Measurements from ENCODE around the gene DEGS2.
"Not testable (repeated sequence)": the region's sequence is repeated elsewhere in the genome, so short reads cannot be mapped to it uniquely, and the experiment has no call there.

Gene DEGS2

DNA sequence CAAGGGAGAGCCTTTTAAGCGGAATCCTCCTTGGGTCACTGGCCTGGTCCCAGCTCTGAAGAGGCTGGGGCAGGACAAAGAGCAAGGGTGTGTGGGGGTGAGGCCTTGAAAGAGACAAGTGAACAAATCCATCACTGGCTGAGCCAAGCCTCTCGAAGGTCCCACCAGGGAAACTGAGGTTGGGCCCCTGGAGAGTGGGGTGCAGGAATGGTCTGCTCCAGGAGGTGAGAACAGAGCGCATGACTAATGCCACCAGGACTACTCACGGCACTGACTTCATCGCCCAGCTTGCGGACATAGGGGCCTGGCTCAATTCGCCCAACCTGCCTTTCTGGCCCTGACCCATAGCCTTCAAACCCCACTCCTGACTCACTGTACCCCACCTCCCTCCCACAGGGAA, 19.2 kb upstream of the DEGS2 start:
- no peak for DNase-seq (ENCODE audit: low spot score)

GRCh38 chr14:100176811-100177327, 17.4 kb upstream of the DEGS2 start:
- DNase-seq (ENCODE audit: low spot score): no peak

DNA sequence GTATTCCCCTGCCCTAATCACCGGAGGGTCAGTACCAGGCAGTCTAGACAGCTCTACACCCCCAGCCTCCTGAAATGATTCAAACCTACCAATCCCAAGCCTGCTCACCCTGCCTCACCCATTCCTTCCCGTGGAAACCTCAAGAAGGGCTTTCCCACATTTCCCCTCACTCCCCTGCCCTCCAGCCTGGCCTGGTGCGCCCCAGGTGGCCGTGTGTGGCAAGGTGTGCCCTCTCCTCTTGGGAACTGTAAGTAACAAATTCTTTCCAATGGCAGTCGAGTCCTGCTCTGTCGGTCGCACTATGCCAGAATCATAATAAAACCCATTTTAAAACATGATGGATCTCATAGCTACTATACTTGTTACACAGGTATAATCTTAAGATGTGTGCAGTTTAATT, 13.9 kb upstream of the DEGS2 start:
- DNase-seq (ENCODE audit: low spot score): no peak

- DNase-seq (ENCODE audit: low spot score): no peak
Measured at GRCh38 chr14:100172811-100173210, 13.4 kb upstream of the DEGS2 start.

DNA sequence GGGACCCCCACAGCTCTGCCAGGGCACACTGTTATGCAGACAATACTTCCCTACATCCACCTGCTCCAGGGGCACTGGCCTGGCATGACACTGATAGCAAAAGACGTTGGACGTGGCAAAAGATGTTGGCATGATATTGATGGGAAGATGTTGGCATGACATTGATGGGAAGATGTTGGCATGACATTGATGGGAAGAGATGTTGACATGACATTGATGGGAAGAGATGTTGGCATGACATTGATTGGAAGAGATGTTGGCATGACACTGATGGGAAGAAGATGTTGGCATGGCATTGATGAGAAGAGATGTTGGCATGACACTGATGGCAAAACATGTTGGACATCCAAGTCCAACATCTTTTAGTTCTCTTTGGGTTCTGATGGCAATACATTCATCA, 11.4 kb upstream of the DEGS2 start:
- DNase-seq (ENCODE audit: low spot score): no peak

DNA sequence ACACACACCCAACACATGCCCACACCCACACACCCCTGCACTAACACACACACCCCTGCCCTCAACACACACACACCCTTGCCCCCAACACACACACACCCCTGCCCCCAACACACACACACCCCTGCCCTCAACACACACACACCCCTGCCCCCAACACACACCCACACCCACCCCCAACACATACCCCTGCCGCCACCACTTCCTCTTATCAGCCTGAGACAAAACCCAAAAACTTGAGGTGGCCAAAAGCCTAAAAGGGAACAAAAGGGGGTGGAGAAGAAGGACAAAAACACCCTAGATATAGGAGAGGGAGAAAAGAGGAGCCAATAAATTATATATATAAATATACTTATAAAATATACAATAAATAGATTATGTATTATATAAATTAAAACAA, 9.1 kb upstream of the DEGS2 start:
- no peak for DNase-seq (ENCODE audit: low spot score)

- no peak for DNase-seq (ENCODE audit: low spot score)
Measured at GRCh38 chr14:100165831-100166440, 6.5 kb upstream of the DEGS2 start.

DNA sequence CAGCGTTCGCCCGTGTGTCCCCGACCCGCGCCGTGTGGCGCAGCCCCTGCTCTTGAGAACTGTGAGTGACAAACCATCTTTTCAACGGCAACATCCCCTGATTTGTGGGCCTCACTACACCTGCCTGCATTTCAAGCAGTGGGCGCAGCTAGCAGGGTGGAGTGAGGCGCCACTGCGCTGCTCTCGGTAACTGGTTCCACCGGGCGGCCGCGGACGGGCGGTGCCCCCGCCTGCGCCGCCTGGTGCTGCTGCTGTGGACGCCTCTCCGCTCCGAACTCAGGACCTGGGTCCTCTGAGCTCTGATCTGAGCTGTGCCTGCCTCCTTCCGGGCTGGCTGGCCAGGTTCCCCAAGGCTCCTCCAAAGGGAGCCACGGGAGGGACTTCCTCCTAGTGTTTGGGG, 5.9 kb upstream of the DEGS2 start:
- no peak for DNase-seq (ENCODE audit: low spot score)

DNA sequence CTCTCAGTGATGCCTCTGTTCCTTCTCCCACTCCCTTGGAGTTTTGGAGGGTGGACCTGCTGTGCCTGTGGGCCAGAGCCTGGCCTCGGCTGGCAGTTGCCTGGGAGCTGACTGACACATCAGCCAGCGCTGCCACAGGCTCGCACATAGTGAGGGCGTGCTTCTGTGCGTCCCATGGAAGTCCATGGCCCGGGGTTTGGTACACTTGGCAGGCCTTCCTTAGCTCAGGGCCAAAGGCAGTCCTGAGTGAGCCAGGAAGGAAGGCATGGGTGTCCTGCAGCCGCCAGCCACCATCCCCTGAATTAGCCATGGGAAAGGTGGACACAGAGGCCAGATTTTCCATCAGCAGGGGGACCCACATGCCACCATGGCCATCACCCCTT, 1.1 kb upstream of the DEGS2 start:
- DNase-seq (ENCODE audit: low spot score): no peak

DNA sequence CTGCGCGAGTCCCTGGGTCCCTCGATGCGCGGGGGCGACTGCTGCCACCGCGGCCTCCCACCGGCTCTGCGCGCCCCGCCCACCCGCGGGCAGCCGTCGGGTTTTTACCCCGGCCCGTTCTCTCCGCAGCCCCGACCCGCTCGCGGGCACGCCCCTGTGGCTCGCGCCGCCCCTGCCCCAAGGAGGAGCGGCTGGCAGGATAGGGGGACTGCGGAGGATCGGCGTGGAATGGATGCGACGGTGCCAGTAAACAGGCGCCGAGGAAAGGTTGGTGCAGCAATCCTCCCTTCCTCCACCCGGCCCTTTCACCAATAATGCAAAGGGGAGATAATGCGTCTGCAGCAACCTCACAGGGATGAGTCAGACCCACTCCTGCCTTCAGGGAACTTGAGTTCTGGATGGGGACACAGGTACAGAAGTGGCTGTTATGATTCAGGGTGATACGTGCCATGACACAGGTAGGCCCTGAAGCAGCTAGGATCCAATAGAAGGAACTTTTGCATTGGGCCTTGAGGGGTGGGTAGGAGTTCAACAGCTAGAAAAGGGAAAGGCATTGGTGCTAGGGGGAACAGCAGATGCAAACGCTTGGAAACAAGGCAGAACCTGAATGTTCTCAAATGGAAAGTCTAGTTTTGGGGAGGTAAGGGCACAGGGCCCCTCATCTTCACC, 554 bp upstream of the DEGS2 start:
- DNase-seq (ENCODE audit: low spot score): no peak

DNA sequence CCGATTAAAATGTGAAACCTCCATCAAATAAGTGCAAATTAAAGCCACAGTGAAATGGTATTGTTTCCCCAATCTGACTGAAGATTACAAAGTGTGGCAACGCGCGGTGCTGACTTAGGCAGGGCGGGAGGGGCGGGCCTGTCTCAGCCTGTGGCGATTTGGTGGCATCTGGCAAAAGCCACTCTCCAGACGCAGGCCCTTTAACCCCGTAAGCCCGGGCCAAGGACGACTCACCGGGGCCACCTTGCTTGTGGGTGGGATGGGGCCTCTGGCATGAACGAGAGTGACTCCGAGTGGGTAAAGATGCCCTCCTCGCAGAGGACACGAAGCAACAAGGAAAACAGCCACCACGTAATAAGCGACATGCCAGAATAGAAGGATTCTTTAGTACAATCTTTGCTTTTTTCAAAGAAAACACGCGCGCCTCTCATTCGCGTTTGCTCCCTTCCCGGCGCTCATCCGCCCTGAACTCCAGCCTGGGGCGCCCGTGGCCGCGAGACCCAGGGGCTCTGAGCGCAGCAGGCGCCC, 815 bp downstream of the DEGS2 start:
- no peak for DNase-seq (ENCODE audit: low spot score)

DNA sequence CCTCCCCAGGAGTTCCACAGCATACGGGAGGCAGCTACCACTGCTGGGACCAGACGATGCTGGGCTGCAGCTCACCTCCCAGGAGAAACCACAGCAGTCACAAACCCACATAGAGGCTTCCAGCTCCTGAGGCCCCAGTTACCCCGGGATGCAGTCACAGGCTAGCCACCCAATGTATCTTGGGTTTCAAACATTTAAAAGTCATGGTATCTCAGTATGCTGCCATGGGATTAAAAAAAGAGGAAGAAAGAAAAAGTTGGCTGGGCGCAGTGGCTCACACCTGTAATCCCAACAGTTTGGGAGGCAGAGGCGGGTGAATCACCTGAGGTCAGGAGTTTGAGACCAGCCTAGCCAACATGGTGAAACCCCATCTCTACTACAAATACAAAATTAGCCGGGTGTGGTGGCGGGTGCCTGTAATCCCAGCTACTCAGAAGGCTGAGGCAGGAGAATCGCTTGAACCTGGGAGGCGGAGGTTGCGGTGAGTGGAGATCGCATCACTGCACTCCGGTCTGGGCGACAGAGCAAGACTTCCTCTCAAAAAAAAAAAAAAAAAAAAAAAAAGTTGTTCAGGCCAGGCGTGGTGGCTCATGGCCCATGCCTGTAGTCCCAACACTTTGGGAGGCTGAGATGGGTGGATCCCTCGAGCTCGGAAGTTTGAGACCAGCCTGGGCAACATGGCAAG, 1.8 kb downstream of the DEGS2 start:
- not testable (repeated sequence) for DNase-seq (ENCODE audit: low spot score)

- DNase-seq (ENCODE audit: low spot score): no peak
Measured at GRCh38 chr14:100156776-100157175, 2.7 kb downstream of the DEGS2 start.

DNA sequence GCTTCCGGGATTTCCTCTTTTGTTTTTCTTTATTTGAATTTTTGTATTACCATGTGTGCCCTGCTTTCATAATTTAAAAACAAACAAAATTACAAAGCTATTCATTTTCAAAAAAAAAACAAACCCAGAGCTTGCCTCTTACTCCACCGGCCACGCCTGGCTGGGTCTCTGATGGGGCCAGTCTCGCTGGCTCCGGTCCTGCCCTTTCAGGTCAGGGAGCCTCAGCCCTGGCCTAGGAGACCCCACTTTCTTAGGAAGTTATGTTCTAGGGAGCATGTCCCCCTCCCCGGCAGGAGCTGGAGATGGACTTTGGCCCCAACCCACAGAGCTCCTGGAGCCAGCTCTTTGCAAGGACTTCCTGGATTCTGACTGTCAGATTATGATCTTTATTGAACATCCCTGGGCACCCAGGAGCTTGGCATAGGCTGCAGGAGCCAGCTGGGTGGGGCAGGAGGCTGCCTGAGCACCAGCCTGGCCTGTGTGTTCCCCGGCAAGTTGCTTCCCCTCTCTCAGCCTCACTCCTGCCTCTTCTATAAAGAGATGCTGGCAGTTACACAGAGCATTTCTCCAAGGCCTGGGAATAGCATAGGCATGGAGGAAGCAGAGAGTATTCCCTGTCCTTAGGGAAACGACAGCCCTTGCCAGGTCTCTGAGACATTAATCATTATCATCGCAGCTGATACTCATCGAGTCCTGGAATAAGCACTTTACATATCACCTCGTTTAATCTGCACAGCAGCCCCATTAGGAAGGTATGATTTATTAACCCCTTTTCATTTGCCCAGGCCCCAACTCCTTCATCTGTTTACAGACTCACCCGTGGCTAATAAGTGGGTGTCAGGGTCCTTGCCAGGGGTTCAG, 3.5 kb downstream of the DEGS2 start:
- no peak for DNase-seq (ENCODE audit: low spot score)

- DNase-seq (ENCODE audit: low spot score): peak; percentile 24
Measured at GRCh38 chr14:100155049-100155621, 4.3 kb downstream of the DEGS2 start.

- DNase-seq (ENCODE audit: low spot score): no peak
Measured at GRCh38 chr14:100153560-100153959, 5.9 kb downstream of the DEGS2 start.

- no peak for DNase-seq (ENCODE audit: low spot score)
Measured at GRCh38 chr14:100152091-100152490, 7.4 kb downstream of the DEGS2 start.

GRCh38 chr14:100150932-100151587, 8.4 kb downstream of the DEGS2 start:
- DNase-seq (ENCODE audit: low spot score): no peak

DNA sequence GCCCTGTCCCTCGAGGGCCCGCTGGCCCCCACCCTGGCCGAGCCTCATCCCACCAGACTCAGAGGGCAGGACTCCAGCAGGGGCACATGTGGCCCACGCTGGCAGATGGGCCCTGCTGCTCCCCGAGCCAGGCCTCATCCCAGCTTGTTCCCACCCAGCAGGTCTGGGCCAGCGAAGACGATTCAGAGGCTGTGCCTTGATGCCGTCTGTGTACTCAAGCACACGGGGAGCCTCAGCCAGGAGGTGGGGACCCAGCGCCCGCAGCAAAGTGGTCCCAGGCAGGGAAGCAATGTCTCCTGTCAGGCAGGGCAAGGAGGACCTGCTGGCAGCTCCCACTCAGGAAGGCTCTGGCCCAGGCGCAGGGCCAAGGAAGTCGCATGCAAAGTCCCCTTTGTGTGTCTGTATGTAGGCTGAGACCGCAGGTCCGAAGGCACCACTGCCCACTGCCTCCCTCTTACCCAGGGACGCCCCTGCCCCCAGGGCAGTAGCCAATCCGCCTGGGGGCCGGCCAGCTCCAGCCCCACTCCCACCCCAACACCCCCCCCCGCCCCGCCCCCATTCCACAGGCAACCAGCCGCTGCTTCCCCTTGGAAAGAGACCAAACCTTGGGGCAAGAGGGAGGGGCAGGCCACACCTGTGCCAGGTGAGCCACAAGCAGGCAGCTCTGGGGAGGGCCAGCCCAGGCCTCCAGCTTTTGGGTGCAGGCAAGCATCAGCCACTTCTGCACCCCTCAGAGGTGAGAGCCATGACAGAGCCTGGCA, 9.4 kb downstream of the DEGS2 start:
- no peak for DNase-seq (ENCODE audit: low spot score)

Data from activated CD4-positive, alpha-beta T cell treated with anti-CD3 and anti-CD28 coated beads, Interleukin-2, Interleukin-4, amounts not matched to agents 100 ng/mL and 50 ng/mL, durations not matched to agents 16 hours and 8 hours (primary cell).